ENCODE data around the gene SMARCB1.

The SMARCB1 gene

GRCh38 chr22:23786752-23787599 is at the start of gene SMARCB1:
SMARCB1 (plus strand) TSS chr22:23786966; CDS start chr22:23787170, 204 bp downstream.
- DNase-seq, result peak; percentile 58

DNA sequence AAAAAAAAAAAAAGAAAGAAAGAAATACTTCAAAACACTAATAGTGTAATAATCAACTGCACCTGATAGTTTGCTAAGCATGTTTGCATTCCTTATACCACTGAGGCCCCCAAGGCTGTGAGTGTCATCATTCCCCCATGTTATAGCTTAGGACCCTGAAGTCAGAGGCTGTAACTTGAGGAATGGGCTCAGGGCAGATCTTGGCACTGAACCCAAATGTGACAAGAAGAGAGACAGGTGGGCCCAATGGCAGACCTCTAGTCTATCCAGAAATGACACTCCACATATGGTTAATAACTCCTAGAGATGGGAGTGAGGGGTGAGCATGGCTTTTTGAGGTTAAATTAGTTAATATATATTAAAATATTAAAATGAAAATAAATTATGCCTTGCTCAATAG is 49.1 kb upstream of the SMARCB1 start:
- DNase-seq, result no peak

GRCh38 chr22:23742505-23743264 is 44.1 kb upstream of the SMARCB1 start:
- no peak for DNase-seq

DNA sequence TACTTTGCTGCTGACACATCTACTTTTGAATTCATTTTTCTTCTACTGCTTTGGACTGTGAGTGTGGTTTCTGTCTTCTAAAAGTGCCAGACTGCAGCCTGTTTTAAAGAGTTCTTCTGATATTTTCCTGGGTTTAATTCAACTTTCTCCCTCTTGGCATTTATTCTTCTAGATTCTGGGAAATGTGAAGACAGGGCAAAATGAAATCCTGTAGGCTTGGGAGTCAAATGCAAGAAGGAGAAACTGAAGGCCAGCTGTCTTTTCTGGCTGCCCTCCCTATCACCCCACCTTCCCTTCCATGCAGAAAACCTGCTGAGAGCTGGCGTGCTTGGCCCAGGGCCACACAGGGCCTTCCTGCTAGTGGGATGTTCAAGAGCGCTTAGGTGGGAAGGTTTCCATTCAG is 43.5 kb upstream of the SMARCB1 start:
- DNase-seq, result no peak

DNA sequence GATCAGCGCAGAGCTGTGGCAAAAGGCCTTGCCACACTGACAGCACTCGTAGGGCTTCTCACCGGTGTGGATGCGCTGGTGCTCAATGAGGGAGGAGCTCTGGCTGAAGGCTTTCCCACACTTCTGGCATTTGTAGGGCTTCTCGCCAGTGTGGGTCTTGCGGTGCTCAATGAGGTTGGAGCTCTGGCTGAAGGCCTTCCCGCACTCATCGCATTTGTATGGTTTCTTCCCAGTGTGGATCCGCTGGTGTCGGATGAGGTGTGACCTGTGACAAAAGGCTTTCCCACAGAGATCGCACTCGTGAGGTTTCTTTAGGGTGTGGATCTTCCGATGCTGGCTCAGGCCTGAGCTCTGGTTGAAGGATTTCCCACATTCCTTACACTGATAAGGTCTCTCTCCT is 42.8 kb upstream of the SMARCB1 start:
- no peak for DNase-seq

- DNase-seq, result no peak
These were observed 42.3 kb upstream of the SMARCB1 start for GRCh38 chr22:23744485-23744884.

- no peak for DNase-seq
These were observed 41.0 kb upstream of the SMARCB1 start for GRCh38 chr22:23745791-23746190.

- no peak for DNase-seq
These were observed 36.9 kb upstream of the SMARCB1 start for GRCh38 chr22:23749841-23750301.

DNA sequence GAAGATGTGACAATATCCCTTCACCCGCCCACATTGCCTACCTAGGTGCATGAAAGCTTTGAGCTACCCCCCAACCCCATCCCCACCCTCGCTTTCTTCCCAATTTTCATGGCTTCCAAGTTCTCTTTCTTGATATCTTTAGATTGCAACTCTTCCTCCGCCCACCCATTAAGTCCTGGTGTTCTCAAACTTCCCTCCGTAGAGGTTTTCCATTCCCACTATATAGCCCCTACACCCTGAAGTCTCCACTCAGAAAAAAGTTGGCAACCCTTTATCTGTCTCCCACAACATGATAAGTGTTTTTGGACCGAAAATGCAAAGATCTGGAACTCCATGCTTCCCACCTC is 36.4 kb upstream of the SMARCB1 start:
- DNase-seq, result no peak

GRCh38 chr22:23750714-23751440 is 35.9 kb upstream of the SMARCB1 start, which contains the start of gene ZNF70:
ZNF70 (minus strand) TSS chr22:23751112; CDS start chr22:23745140, 5,972 bp downstream.
- DNase-seq, result peak; percentile 59

GRCh38 chr22:23751441-23751996 is 35.2 kb upstream of the SMARCB1 start:
- no peak for DNase-seq

DNA sequence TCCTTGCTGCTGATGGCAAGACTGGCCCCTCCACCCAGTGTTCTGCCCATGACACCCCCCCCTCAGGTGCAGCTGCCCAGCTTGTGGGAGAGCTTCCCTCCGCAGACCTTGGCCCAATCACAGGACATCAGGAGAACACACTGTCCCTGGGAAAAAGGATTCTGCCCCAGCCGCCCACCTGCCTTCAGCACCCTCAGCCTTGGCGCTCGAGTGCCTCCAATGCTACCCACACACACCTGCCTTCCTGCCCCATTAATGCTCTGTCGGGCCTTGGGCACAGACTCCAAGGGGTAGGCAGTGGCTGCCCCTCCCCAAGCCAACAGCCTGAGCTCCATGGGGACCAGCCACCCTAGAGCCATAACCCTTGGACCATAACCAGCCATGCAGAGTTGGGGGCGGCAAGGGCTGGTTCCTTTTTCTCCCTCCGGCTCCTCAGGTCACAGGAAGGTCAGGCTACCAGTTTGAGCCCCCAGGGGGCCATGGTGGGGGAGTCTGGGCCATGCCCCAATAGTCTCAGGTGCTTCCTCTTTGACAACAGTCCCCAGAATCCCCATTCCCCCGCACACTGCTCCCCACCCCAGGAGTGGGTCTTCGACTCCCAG is 34.6 kb upstream of the SMARCB1 start:
- no peak for DNase-seq

- no peak for DNase-seq
These were observed 34.0 kb upstream of the SMARCB1 start for GRCh38 chr22:23752750-23753149.

DNA sequence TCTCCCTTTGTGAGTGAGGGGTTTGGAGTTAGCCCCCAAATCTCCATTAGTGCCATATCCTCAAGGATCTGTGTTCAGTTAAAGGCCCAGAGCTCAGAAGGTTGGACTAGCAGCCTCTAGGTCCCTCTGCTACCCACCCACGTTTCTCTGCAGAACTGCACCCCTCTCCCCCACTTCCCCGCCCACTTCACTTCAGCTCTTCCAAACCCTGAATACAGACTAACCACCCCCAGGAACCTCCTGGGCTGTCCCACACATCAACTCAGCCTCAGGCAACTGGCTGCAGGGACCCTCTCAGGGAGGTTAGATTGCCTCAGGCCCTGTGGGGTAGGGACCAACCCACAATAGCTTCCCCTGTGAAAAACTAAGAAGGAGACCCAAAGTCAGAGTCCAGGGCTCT is 33.4 kb upstream of the SMARCB1 start:
- DNase-seq, result no peak

- no peak for DNase-seq
These were observed 32.4 kb upstream of the SMARCB1 start, which contains the start of gene VPREB3 for GRCh38 chr22:23754220-23754919. VPREB3 (minus strand) TSS chr22:23754425; CDS start chr22:23754363, 62 bp downstream.

DNA sequence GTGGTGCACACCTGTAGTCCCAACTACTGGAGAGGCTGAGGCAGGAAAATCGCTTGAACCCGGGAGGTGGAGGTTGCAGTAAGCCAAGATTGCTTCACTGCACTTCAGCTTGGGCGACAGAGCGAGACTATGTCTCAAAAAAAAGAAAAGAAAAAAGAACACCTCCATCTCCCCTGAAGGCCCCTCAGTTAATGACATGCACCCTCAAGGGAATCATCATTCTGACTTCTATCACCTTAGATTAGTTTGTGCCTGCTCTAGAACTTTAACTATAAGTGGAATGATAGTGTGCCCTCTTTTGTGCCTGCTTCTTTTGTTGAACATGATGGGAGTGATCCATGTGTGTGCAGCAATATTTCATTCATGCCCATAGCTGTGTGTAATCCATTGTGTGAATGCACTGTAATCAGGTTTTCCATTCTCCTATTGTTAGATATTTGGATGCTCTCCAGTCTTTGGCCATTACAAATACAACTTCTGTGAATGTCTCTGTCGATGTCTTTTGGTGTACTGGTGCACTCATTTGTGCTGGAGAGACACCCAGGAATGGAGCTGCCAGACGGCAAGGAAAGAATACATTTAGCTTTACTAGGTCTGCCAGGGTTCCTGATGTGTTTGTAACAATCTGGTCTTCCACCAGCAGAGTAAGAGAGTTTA is 31.7 kb upstream of the SMARCB1 start:
- no peak for DNase-seq

DNA sequence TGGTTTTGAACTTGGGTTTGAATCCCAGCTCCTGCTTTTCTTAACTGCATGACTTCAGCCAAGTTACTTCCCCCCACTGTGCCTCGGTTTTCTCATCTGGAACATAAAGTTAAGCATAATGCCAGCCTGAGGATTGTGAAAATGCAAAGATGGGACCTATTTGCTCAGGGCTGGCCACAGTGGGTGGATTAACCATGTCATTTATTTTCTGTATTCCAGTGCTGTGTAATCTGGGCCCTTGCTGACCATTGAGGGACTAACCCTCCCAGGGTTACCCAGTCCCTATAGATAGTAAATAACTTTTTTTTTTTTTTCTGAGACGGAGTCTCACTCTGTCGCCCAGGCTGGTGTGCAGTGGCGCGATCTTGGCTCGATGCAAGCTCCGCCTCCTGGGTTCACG is 31.1 kb upstream of the SMARCB1 start:
- DNase-seq, result no peak

DNA sequence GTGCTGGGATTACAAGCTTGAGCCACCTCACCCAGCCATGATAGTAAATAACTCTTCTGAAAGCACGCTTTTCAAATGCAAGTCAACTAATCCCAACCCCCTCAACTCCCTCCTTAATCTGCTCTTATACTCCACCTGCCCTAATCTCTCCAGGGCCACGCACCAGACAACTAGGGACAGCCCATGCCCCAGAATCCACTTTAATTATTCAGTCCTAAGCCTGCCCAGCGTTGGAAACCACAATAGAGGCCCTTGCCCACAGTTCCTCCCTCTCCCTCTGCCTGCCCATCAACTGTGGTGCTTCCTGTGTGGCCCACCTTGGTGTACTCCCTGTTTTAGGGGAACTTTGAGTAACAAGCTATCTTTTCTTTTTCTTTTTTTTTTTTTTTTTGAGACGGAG is 29.9 kb upstream of the SMARCB1 start:
- no peak for DNase-seq

DNA sequence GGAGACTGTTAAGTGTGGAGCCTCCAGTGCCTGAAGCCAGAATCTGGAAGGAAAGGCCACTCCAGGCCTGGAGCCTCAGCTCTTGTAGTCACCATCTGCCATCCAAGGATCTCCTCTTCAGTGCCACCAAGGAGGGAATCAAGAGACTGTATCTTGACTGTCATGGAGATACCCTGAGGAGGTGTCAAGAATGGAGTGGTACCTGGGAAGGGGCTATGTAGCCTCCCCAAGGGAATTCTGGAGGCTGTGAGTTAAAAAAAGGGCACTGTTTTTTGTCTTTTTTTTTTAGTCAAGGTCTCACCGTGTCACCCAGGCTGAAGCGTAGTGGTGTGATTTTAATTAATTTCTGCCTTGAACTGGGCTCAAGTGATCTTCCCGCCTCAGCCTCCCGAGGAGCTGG is 27.2 kb upstream of the SMARCB1 start:
- DNase-seq, result no peak

DNA sequence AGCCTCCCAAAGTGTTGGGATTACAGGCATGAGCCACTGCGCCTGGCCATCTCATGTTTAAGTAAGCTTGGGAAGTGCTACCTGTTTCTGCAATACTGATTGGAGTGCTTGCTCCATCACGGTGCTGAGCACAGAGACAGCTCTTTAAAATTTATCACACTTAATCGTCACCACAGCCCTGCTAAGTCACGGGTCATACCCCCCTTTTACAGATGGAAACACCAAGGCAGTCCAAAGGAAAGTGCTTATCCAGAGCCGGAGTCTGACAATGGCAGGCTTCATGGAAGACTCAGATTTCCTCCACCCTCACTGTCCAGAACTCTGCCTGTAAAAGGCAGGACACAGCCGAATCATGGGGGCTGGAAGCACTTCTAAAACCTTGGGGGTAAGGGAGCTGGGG is 26.7 kb upstream of the SMARCB1 start:
- DNase-seq, result no peak

Measured in GOT3 (cell line).